Heart right ventricle (tissue), 16 donors: Measurements from ENCODE around the gene SGK1. TPM values are rescaled to one million over a fixed set of nuclear protein-coding genes. Genes with fewer than 3 reads are reported as not detected.
"Not testable (repeated sequence)": the region's sequence is repeated elsewhere in the genome, so short reads cannot be mapped to it uniquely, and the experiment has no call there.

Experiments
- ATAC-seq, 8 donors: fragments of 200-7000 bp; cut with Tn5 transposase; one replicate each; pipeline ENCODE4 v1.9.1; 2020; ENCODE audit warnings: mild to moderate bottlenecking in 8 of 8, moderate library complexity in 8 of 8, moderate number of reproducible peaks in 1 of 8
- DNase-seq, 2 donors: peaks; one replicate each; pipeline ENCODE4 v3.0.0-alpha.2; 2020
- H3K27ac ChIP-seq, 10 donors: fragments of 200-600 bp; sonication (generic) in 2 of 10; one replicate each; pipeline versions ENCODE4 v1.5.0 to v1.8.0; 2020 to 2022; ENCODE audit warnings: mild to moderate bottlenecking in 3 of 10
- H3K27me3 ChIP-seq, 7 donors: fragments of 200-600 bp; one replicate each; pipeline ENCODE4 v1.8.0; 2021 to 2022; ENCODE audit warnings: mild to moderate bottlenecking in 2 of 7
- H3K36me3 ChIP-seq, 9 donors: fragments of 200-600 bp; sonication (generic) in 1 of 9; one replicate each; pipeline versions ENCODE4 v1.5.0 to v1.8.0; 2020 to 2022; ENCODE audit warnings: mild to moderate bottlenecking in 2 of 9
- H3K4me1 ChIP-seq, 9 donors: fragments of 200-600 bp; sonication (generic) in 1 of 9; one replicate each; pipeline versions ENCODE4 v1.5.0 to v1.8.0; 2020 to 2022; ENCODE audit warnings: mild to moderate bottlenecking in 4 of 9
- H3K4me3 ChIP-seq, 10 donors: fragments of 200-600 bp; sonication (generic) in 2 of 10; one replicate each; pipeline versions ENCODE4 v1.5.0 to v1.8.0; 2020 to 2022; ENCODE audit warnings: mild to moderate bottlenecking in 7 of 10, moderate library complexity in 2 of 10
- H3K9me3 ChIP-seq, 11 donors: fragments of 200-600 bp in 10 of 11; sonication (generic) in 2 of 11; one replicate each; pipeline versions ENCODE4 v1.5.0 to v1.8.0; 2013 to 2022; ENCODE audit warnings: mild to moderate bottlenecking in 2 of 11, control low read depth in 1 of 11, moderate library complexity in 1 of 11
- WGBS, 2 donors: extraction: QIAGEN DNeasy Blood & Tissue Kit; methylation state at CpG; one replicate each; pipeline ENCODE4 v1.1.7; 2013; ENCODE audit warnings: inconsistent platforms in 1 of 2; 5-methylcytosine and 5-hydroxymethylcytosine counted together
- intact Hi-C, 10 donors: fragments of 100-400 bp; cut with DNase I; formaldehyde crosslinking; loops; one replicate each; pipeline versions ENCODE4 v1.11.1 to v1.14.2; 2022
- polyA plus RNA-seq, 2 donors: library from polyadenylated mRNA; stranded (reverse); fragments of 200-250 nt; gene quantifications; one replicate each; pipeline ENCODE4 v1.2.3, GENCODE V29; 2013
- total RNA-seq, 10 donors: library from RNA; stranded (reverse); fragmentation: NEBNext Ultra II Directional in 3 of 10; extraction: Animal tissue kit (Norgen Biotek cat#: 25700) in 3 of 10; gene quantifications; one replicate each; pipeline versions ENCODE4 v1.2.1 to v1.2.4, GENCODE V29; 2021 to 2023
- TF ChIP-seq, protein P1 (sequence below), 9 donors: fragments of 200-600 bp; sonication (generic) in 2 of 9; IDR thresholded peaks; one replicate each; pipeline versions ENCODE4 v1.5.0 to v1.8.0; 2021 to 2022; ENCODE audit warnings: antibody characterized with exemption in 9 of 9, mild to moderate bottlenecking in 5 of 9, moderate library complexity in 1 of 9
- donor health status: Arrhythmogenic right ventricular cardiomyopathy.
- donor health status: ischemic (EF 13 %, LVEDD 7.1; RV severe dilation, severe dysfunction).
- donor health status: healthy with polysubstance abuse.
- donor health status: DM: no; HTN: yes; CAD: no.
- donor health status: DM: no; HTN: no; CAD: no.
- donor health status: ischemic (EF 25% LVEDD 6.9; RV normal size, moderate dysfunction).
- donor health status: ischemic (EF 25% LVEDD 5.7; RV mildly dilated, moderate dysfunction).
- donor health status: healthy.
- donor health status: DM: yes; HTN: yes; CAD: no.
- donor health status: Ischemic cardiomyopathy.
- donor health status: ischemic (EF 35%, LVEDD 5.7; RV mildly dilated, moderate dysfunction).
- donor health status: nonischemic (EF 11% LVEDD 7.7; RV severe dilation, severe dysfunction).
- donor health status: DM: yes; HTN: yes; CAD: no.
- donor health status: PGD.
- donor health status: ischemic (EF 29% LVEDD 5.4; RV normal size, mild dysfunction).
- donor health status: nonischemic (EF 23%, LVEDD 6.1; RV moderate dilation, normal function).

The SGK1 gene
- total and polyA plus RNA-seq, 12 donors, result 22.5 to 140 (median 43.6) TPM

GRCh38 chr6:134196568-134197193 lies 121.2 kb downstream of the SGK1 start:
- TF ChIP-seq, protein P1, sequence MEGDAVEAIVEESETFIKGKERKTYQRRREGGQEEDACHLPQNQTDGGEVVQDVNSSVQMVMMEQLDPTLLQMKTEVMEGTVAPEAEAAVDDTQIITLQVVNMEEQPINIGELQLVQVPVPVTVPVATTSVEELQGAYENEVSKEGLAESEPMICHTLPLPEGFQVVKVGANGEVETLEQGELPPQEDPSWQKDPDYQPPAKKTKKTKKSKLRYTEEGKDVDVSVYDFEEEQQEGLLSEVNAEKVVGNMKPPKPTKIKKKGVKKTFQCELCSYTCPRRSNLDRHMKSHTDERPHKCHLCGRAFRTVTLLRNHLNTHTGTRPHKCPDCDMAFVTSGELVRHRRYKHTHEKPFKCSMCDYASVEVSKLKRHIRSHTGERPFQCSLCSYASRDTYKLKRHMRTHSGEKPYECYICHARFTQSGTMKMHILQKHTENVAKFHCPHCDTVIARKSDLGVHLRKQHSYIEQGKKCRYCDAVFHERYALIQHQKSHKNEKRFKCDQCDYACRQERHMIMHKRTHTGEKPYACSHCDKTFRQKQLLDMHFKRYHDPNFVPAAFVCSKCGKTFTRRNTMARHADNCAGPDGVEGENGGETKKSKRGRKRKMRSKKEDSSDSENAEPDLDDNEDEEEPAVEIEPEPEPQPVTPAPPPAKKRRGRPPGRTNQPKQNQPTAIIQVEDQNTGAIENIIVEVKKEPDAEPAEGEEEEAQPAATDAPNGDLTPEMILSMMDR (IDR thresholded peaks at IDR 0.05), result no peak
- ATAC-seq (no peak), DNase-seq (no peak)
- Histone ChIP-seq H3K9me3 (no peaks in the 10 kb centered on the region), H3K27me3 (no peaks in the 10 kb centered on the region), H3K4me1 (peaks cover 0 to 6% (median 0%) of the 10 kb centered on the region in 9 donors), H3K4me3 (no peak overlapping the region), H3K36me3 (no peaks in the 10 kb centered on the region), H3K27ac (no peak overlapping the region)
- 94 to 95% methylated on average over 11 of the region's 11 CpGs for WGBS, 2 donors
- intact Hi-C loops, result no loop called here

DNA sequence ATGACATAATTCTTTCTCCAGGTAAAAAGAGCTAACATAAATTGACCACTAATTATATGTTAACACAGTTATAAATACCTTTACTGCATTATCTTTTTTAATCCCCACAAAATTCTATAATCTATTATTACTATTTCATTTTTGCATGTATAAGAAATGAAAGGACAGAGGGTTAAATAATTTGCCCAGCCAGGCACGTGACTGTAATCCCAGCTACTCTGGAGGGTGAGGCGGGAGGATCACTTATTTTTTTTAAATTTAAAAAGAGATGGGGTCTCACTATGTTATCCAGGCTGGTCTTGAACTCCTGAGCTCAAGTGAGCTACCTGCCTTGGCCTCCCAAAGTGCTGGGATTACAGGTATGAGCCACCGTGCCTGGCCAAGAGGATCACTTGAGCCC lies 121.9 kb downstream of the SGK1 start:
- no peak overlapping the region for H3K4me3 ChIP-seq
- no peaks in the 10 kb centered on the region for H3K27me3 ChIP-seq
- intact Hi-C loops, result no loop called here
- H3K27ac ChIP-seq, result no peak overlapping the region
- 91 to 95% methylated on average over 3 of the region's 3 CpGs for WGBS, 2 donors
- peaks cover 0 to 9% (median 2%) of the 10 kb centered on the region in 9 donors for H3K4me1 ChIP-seq
- H3K9me3 ChIP-seq, result no peaks in the 10 kb centered on the region
- no peaks in the 10 kb centered on the region for H3K36me3 ChIP-seq
- TF ChIP-seq, protein P1 (IDR thresholded peaks at IDR 0.05), result no peak
- no peak for ATAC-seq
- DNase-seq, result no peak

DNA sequence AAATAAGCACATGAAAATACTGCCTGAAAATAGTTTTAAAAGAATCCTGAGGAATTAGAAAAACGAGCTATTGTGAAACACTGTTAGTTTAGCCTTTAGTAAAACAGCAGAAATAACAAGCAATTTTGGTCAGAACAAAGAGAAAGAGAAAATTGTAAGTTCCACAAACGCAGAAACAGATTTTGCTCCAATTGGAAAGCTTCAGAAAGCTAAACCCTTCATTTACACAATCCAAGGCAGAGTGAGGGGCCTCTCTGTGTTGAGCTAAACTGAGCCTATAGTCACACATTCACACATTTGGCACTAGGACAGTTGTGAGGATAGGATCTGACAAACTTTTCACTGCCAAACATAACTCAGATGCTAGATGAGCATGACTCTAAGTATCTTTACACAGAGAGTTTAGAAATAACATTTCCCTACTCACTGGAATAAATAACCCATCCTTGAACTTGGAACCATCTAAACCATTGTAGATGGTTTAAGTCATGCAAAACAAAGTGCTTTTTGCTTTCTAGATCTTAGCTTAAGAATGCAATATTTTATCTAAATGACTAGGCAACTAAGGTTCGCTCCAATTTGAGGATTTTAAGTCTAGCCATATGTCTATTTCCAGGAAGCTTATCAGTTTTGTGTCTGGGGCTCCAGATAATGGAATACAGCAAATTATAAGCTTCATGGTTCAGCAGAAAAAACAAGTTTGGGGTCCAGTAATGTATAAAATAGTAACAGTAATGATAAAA lies 122.6 kb downstream of the SGK1 start:
- no peak for ATAC-seq
- Histone ChIP-seq H3K4me1 (peaks cover 0 to 16% (median 5%) of the 10 kb centered on the region in 9 donors), H3K4me3 (no peak overlapping the region), H3K27me3 (no peaks in the 10 kb centered on the region), H3K36me3 (no peaks in the 10 kb centered on the region), H3K27ac (peak overlapping the region in 1 of 10 donors; percentile 7), H3K9me3 (no peaks in the 10 kb centered on the region)
- intact Hi-C loops, result no loop called here
- TF ChIP-seq, protein P1 (IDR thresholded peaks at IDR 0.05), result no peak
- DNase-seq, result no peak
- 68 to 71% methylated on average over 3 of the region's 3 CpGs for WGBS, 2 donors

DNA sequence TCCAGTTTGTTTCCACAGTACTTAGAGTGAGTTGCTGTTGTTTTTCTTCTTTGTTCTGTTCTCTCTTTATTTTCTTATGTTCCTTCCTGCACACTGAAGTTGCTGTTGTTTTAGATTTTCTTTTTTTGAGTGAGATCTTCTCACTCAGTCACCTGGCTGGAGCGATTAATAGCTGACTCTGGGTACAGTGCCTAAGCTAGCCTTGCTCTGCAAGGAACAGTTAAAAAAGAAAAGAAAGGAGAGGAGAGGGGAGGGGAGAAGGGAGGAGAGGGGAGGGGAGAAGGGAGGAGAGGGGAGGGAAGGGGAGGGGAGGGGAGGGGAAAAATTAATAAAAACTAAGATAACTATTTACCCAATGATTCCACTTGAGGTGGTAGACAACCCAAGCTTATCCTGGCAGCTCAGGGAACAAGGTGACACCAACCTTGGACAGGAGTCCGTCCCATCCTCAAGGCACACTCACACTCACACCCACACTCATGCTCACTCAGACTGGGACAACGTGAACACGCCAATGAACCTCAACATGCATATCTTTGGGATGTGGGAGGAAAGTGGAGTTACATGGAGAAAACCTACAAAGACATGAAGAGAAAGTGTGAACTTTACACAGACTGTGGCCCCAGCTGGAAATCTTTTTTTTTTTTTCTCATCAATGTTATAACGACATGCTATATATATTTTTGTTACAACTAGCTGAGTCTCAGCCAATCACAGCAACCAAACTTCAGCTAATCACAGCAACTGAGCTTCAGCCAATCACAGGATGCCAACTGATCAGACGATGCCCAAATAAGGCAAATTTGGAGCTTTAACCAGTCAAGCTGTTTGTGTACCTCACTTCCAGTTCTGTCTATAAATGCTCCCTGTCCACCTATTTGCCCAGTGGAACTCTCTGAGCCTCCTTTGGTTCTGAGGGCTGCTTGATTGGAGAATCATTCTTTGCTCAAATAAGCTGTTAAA lies 124.1 kb downstream of the SGK1 start:
- no peak for DNase-seq
- Histone ChIP-seq H3K27me3 (no peaks in the 10 kb centered on the region), H3K36me3 (no peaks in the 10 kb centered on the region), H3K4me1 (peaks cover 0 to 16% (median 5%) of the 10 kb centered on the region in 9 donors), H3K9me3 (no peaks in the 10 kb centered on the region), H3K4me3 (no peak overlapping the region), H3K27ac (no peak overlapping the region)
- TF ChIP-seq, protein P1 (IDR thresholded peaks at IDR 0.05), result no peak
- intact Hi-C loops, result no loop called here
- no peak for ATAC-seq
- 96 to 97% methylated on average over 6 of the region's 6 CpGs for WGBS, 2 donors

DNA sequence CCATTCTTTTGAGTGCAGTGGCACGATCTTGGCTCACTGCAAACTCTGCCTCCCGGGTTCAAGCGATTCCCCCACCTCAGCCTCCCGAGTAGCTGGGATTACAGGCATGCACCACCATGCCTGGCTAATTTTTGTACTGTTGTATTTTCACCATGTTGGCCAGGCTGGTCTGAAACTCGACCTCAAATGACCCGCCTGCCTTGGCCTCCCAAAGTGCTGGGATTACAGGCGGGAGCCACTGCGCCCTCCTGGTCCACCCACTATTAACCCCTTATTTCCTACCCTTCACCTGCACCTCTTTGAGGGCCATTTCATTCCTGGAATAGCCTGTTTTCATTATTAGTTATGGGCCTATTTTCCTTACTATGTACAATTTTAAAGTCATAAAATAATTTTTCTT lies 125.3 kb downstream of the SGK1 start:
- WGBS, 2 donors, result 86 to 87% methylated on average over 8 of the region's 8 CpGs

More for the DNA sequence above, 125.3 kb downstream of the SGK1 start:
- ATAC-seq, H3K27me3 ChIP-seq, DNase-seq, H3K4me3 ChIP-seq, intact Hi-C loops, H3K27ac ChIP-seq, H3K36me3 ChIP-seq, H3K9me3 ChIP-seq: not testable (repeated sequence)
- H3K4me1 ChIP-seq, result peaks cover 0 to 17% (median 5%) of the 10 kb centered on the region in 9 donors
